Hepatocyte (in vitro differentiated cells): ENCODE data around the gene CCDC102A.

Experiments used
- CTCF ChIP-seq: fragments of 200-600 bp; sonication (generic); IDR thresholded peaks from 2 replicates; pipeline ENCODE4 v1.5.1; 2016; ENCODE audit warnings: antibody characterized with exemption, mild to moderate bottlenecking; ENCODE audit not compliant: poor library complexity
- EZH2phosphoT487 ChIP-seq: fragments of 200-600 bp; sonication (generic); IDR thresholded peaks from one replicate; pipeline ENCODE4 v1.6.1; 2018; ENCODE audit warnings: antibody characterized with exemption, mild to moderate bottlenecking, low read depth, moderate library complexity; ENCODE audit not compliant: unreplicated experiment, severe bottlenecking

GRCh38 chr16:57535680-57536305 is 578 bp downstream of the CCDC102A start:
- TF ChIP-seq CTCF (no peak), EZH2phosphoT487 (no peak)
